Measurements from ENCODE around the gene MYOM1. TPM values are rescaled to one million over a fixed set of nuclear protein-coding genes. Genes with fewer than 3 reads are reported as not detected.

MYOM1 gene
- total RNA-seq, 1 donor from 2014 or later = 0.57 TPM

GRCh38 chr18:3130344-3130743, 89.4 kb downstream of the MYOM1 start:
- TF ChIP-seq EZH2 (IDR thresholded peaks at IDR 0.05; ENCODE audit: insufficient read depth, low read length) (no peak), CTCF (IDR thresholded peaks at IDR 0.05; ENCODE audit: insufficient read depth, low read depth, low read length) (no peak)
- Histone ChIP-seq H3K4me3 (ENCODE audit: insufficient read depth, low read depth, low read length) (no peak overlapping the region), H3K27me3 (ENCODE audit: insufficient read depth, low read length) (no peaks in the 10 kb centered on the region), H3K4me2 (ENCODE audit: low read length) (no peak overlapping the region), H3K79me2 (ENCODE audit: insufficient read depth, low read length) (no peaks in the 10 kb centered on the region), H3K27ac (ENCODE audit: low read depth, low read length) (no peak overlapping the region), H4K20me1 (ENCODE audit: insufficient read depth, low read length) (no peaks in the 10 kb centered on the region), H3K36me3 (ENCODE audit: insufficient read depth, low read length) (no peaks in the 10 kb centered on the region), H3K9ac (ENCODE audit: low read length) (no peak overlapping the region), H3K4me1 (ENCODE audit: insufficient read depth, low read length) (no peaks in the 10 kb centered on the region), H2AFZ (ENCODE audit: low read depth, low read length) (no peak overlapping the region), H3K9me3 (ENCODE audit: insufficient read depth, low read depth, low read length) (no peaks in the 10 kb centered on the region)
- H3K4me1 Mint-ChIP-seq (ENCODE audit: low read depth, unreplicated experiment) = no peaks in the 10 kb centered on the region
- FAIRE-seq (no peak), DNase-seq (ENCODE audit: low read depth) (no peak)
- H3K36me3 Mint-ChIP-seq (ENCODE audit: low read depth, unreplicated experiment) = no peaks in the 10 kb centered on the region
- no peak overlapping the region for H3K4me3 Mint-ChIP-seq (ENCODE audit: unreplicated experiment)
- no peaks in the 10 kb centered on the region for H3K9me3 Mint-ChIP-seq (ENCODE audit: unreplicated experiment)
- peaks cover 3% of the 10 kb centered on the region for H3K27me3 Mint-ChIP-seq (ENCODE audit: low read depth, unreplicated experiment)
- H3K27ac Mint-ChIP-seq (ENCODE audit: unreplicated experiment) = no peak overlapping the region

- no peak for TF ChIP-seq EZH2 (IDR thresholded peaks at IDR 0.05; ENCODE audit: insufficient read depth, low read length)
- peak; percentile 72 for TF ChIP-seq CTCF (IDR thresholded peaks at IDR 0.05; ENCODE audit: insufficient read depth, low read depth, low read length)
- no peaks in the 10 kb centered on the region for H3K36me3 ChIP-seq (ENCODE audit: insufficient read depth, low read length)
- Mint-ChIP-seq H3K4me1 (ENCODE audit: low read depth, unreplicated experiment) (no peaks in the 10 kb centered on the region), H3K9me3 (ENCODE audit: unreplicated experiment) (peaks cover 3% of the 10 kb centered on the region), H3K4me3 (ENCODE audit: unreplicated experiment) (no peak overlapping the region), H3K27me3 (ENCODE audit: low read depth, unreplicated experiment) (peaks cover 3% of the 10 kb centered on the region), H3K36me3 (ENCODE audit: low read depth, unreplicated experiment) (no peaks in the 10 kb centered on the region), H3K27ac (ENCODE audit: unreplicated experiment) (no peak overlapping the region)
- H3K27ac ChIP-seq (ENCODE audit: low read depth, low read length) = no peak overlapping the region
- H3K9ac ChIP-seq (ENCODE audit: low read length) = no peak overlapping the region
- H3K4me3 ChIP-seq (ENCODE audit: insufficient read depth, low read depth, low read length) = no peak overlapping the region
- H2AFZ ChIP-seq (ENCODE audit: low read depth, low read length) = no peak overlapping the region
- H3K79me2 ChIP-seq (ENCODE audit: insufficient read depth, low read length) = no peaks in the 10 kb centered on the region
- no peak overlapping the region for H3K4me2 ChIP-seq (ENCODE audit: low read length)
- H3K4me1 ChIP-seq (ENCODE audit: insufficient read depth, low read length) = no peaks in the 10 kb centered on the region
- no peaks in the 10 kb centered on the region for H3K27me3 ChIP-seq (ENCODE audit: insufficient read depth, low read length)
- FAIRE-seq (no peak), DNase-seq (ENCODE audit: low read depth) (peak; percentile 50)
- H4K20me1 ChIP-seq (ENCODE audit: insufficient read depth, low read length) = no peaks in the 10 kb centered on the region
- no peaks in the 10 kb centered on the region for H3K9me3 ChIP-seq (ENCODE audit: insufficient read depth, low read depth, low read length)
Measured at GRCh38 chr18:3129053-3129864, 90.5 kb downstream of the MYOM1 start.

GRCh38 chr18:3126457-3127097, 93.2 kb downstream of the MYOM1 start:
- Mint-ChIP-seq H3K9me3 (ENCODE audit: unreplicated experiment) (peaks cover 3% of the 10 kb centered on the region), H3K27ac (ENCODE audit: unreplicated experiment) (no peak overlapping the region), H3K36me3 (ENCODE audit: low read depth, unreplicated experiment) (no peaks in the 10 kb centered on the region), H3K4me3 (ENCODE audit: unreplicated experiment) (no peak overlapping the region), H3K27me3 (ENCODE audit: low read depth, unreplicated experiment) (peaks cover 3% of the 10 kb centered on the region), H3K4me1 (ENCODE audit: low read depth, unreplicated experiment) (no peaks in the 10 kb centered on the region)
- Histone ChIP-seq H2AFZ (ENCODE audit: low read depth, low read length) (no peak overlapping the region), H3K79me2 (ENCODE audit: insufficient read depth, low read length) (no peaks in the 10 kb centered on the region), H3K9ac (ENCODE audit: low read length) (no peak overlapping the region), H3K4me2 (ENCODE audit: low read length) (no peak overlapping the region), H3K36me3 (ENCODE audit: insufficient read depth, low read length) (no peaks in the 10 kb centered on the region), H3K4me3 (ENCODE audit: insufficient read depth, low read depth, low read length) (no peak overlapping the region), H4K20me1 (ENCODE audit: insufficient read depth, low read length) (no peaks in the 10 kb centered on the region), H3K27ac (ENCODE audit: low read depth, low read length) (no peak overlapping the region), H3K27me3 (ENCODE audit: insufficient read depth, low read length) (no peaks in the 10 kb centered on the region), H3K4me1 (ENCODE audit: insufficient read depth, low read length) (no peaks in the 10 kb centered on the region), H3K9me3 (ENCODE audit: insufficient read depth, low read depth, low read length) (no peaks in the 10 kb centered on the region)
- no peak for DNase-seq (ENCODE audit: low read depth)
- TF ChIP-seq EZH2 (IDR thresholded peaks at IDR 0.05; ENCODE audit: insufficient read depth, low read length) (no peak), CTCF (IDR thresholded peaks at IDR 0.05; ENCODE audit: insufficient read depth, low read depth, low read length) (no peak)
- FAIRE-seq = no peak

Measured in astrocyte (in vitro differentiated cells and primary cell).